ENCODE measurements around the gene MESP2.
"Not testable (repeated sequence)": the region's sequence is repeated elsewhere in the genome, so short reads cannot be mapped to it uniquely, and the experiment has no call there.

Gene MESP2

GRCh38 chr15:89785064-89785773 is 9.1 kb downstream of the MESP2 start:
- no peak for DNase-seq
- Histone ChIP-seq H3K27ac (ENCODE audit: insufficient read depth, low read length, poor library complexity, severe bottlenecking) (no peak overlapping the region), H3K9me3 (ENCODE audit: control insufficient read depth, low read length) (no peaks in the 10 kb centered on the region), H3K36me3 (ENCODE audit: control insufficient read depth, insufficient read depth, low read length) (no peaks in the 10 kb centered on the region), H3K4me3 (ENCODE audit: insufficient read depth, low read depth, low read length, poor library complexity, severe bottlenecking) (no peak overlapping the region), H3K27me3 (replicated peaks; ENCODE audit: control insufficient read depth, insufficient read depth, low read length, poor library complexity, severe bottlenecking) (no peaks in the 10 kb centered on the region), H3K4me1 (ENCODE audit: control insufficient read depth, insufficient read depth, low read length, poor library complexity, severe bottlenecking) (no peaks in the 10 kb centered on the region)

GRCh38 chr15:89785774-89786140 is 9.6 kb downstream of the MESP2 start:
- H3K36me3 ChIP-seq (ENCODE audit: control insufficient read depth, insufficient read depth, low read length), result no peaks in the 10 kb centered on the region

GRCh38 chr15:89787944-89788343 is 11.8 kb downstream of the MESP2 start:
- no peak overlapping the region for H3K4me3 ChIP-seq (ENCODE audit: insufficient read depth, low read depth, low read length, poor library complexity, severe bottlenecking)
- no peaks in the 10 kb centered on the region for H3K4me1 ChIP-seq (ENCODE audit: control insufficient read depth, insufficient read depth, low read length, poor library complexity, severe bottlenecking)
- DNase-seq, result no peak
- H3K27me3 ChIP-seq (replicated peaks; ENCODE audit: control insufficient read depth, insufficient read depth, low read length, poor library complexity, severe bottlenecking), result no peaks in the 10 kb centered on the region
- no peak overlapping the region for H3K27ac ChIP-seq (ENCODE audit: insufficient read depth, low read length, poor library complexity, severe bottlenecking)
- H3K36me3 ChIP-seq (ENCODE audit: control insufficient read depth, insufficient read depth, low read length), result no peaks in the 10 kb centered on the region
- H3K9me3 ChIP-seq (ENCODE audit: control insufficient read depth, low read length), result no peaks in the 10 kb centered on the region

More at GRCh38 chr15:89785774-89786140, 9.6 kb downstream of the MESP2 start:
- Histone ChIP-seq H3K27me3 (replicated peaks; ENCODE audit: control insufficient read depth, insufficient read depth, low read length, poor library complexity, severe bottlenecking) (no peaks in the 10 kb centered on the region), H3K27ac (ENCODE audit: insufficient read depth, low read length, poor library complexity, severe bottlenecking) (no peak overlapping the region), H3K4me3 (ENCODE audit: insufficient read depth, low read depth, low read length, poor library complexity, severe bottlenecking) (no peak overlapping the region), H3K4me1 (ENCODE audit: control insufficient read depth, insufficient read depth, low read length, poor library complexity, severe bottlenecking) (no peaks in the 10 kb centered on the region), H3K9me3 (ENCODE audit: control insufficient read depth, low read length) (no peaks in the 10 kb centered on the region)
- DNase-seq, result no peak

DNA sequence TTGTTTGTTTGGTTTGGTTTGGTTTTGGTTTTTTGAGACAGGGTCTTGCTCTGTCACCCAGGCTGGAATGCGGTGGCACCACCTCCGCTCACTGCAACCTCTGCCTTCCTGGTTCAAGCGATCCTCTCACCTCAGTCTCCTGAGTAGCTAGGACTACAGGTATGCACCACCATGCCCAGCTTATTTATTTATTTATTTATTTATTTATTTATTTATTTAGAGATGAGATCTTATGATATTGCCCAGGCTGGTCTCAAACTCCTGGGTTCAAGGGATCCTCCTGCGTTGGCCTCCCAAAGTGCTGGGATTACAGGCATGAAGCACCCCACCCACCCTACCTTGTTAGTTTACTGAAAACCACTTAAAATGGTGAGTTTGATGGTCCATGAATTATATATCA is 12.5 kb downstream of the MESP2 start:
- not testable (repeated sequence) for H3K27ac ChIP-seq (ENCODE audit: insufficient read depth, low read length, poor library complexity, severe bottlenecking); H3K27me3 ChIP-seq (replicated peaks; ENCODE audit: control insufficient read depth, insufficient read depth, low read length, poor library complexity, severe bottlenecking); H3K36me3 ChIP-seq (ENCODE audit: control insufficient read depth, insufficient read depth, low read length); DNase-seq; H3K4me1 ChIP-seq (ENCODE audit: control insufficient read depth, insufficient read depth, low read length, poor library complexity, severe bottlenecking); H3K4me3 ChIP-seq (ENCODE audit: insufficient read depth, low read depth, low read length, poor library complexity, severe bottlenecking); H3K9me3 ChIP-seq (ENCODE audit: control insufficient read depth, low read length)

GRCh38 chr15:89790206-89790605 is 14.1 kb downstream of the MESP2 start:
- no peaks in the 10 kb centered on the region for H3K27me3 ChIP-seq (replicated peaks; ENCODE audit: control insufficient read depth, insufficient read depth, low read length, poor library complexity, severe bottlenecking)
- H3K9me3 ChIP-seq (ENCODE audit: control insufficient read depth, low read length), result no peaks in the 10 kb centered on the region
- no peaks in the 10 kb centered on the region for H3K4me1 ChIP-seq (ENCODE audit: control insufficient read depth, insufficient read depth, low read length, poor library complexity, severe bottlenecking)
- H3K27ac ChIP-seq (ENCODE audit: insufficient read depth, low read length, poor library complexity, severe bottlenecking), result no peak overlapping the region
- no peak for DNase-seq
- H3K4me3 ChIP-seq (ENCODE audit: insufficient read depth, low read depth, low read length, poor library complexity, severe bottlenecking), result no peak overlapping the region
- no peaks in the 10 kb centered on the region for H3K36me3 ChIP-seq (ENCODE audit: control insufficient read depth, insufficient read depth, low read length)

DNA sequence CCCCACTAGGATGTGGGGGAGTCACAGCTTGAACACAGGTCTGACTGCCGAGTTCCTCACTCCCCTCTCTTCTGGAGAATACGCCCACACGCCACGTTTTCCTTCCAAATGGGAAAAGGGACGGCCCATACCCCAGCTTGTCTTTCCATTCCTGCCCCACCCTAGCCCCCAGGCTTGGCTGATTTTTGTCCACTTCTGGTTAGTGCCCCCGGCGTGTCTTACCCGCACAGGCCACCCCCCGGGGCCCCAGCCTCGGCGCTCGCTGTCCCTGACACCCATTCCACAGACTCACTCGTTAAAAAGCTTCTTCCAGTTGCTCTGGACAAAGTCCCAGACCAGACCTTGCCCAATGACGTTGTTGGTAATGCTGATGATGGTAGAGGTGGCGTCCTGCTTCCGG is 14.5 kb downstream of the MESP2 start:
- DNase-seq, result no peak
- Histone ChIP-seq H3K36me3 (ENCODE audit: control insufficient read depth, insufficient read depth, low read length) (no peaks in the 10 kb centered on the region), H3K27ac (ENCODE audit: insufficient read depth, low read length, poor library complexity, severe bottlenecking) (no peak overlapping the region), H3K4me3 (ENCODE audit: insufficient read depth, low read depth, low read length, poor library complexity, severe bottlenecking) (no peak overlapping the region), H3K27me3 (replicated peaks; ENCODE audit: control insufficient read depth, insufficient read depth, low read length, poor library complexity, severe bottlenecking) (no peaks in the 10 kb centered on the region), H3K4me1 (ENCODE audit: control insufficient read depth, insufficient read depth, low read length, poor library complexity, severe bottlenecking) (no peaks in the 10 kb centered on the region), H3K9me3 (ENCODE audit: control insufficient read depth, low read length) (no peaks in the 10 kb centered on the region)

DNA sequence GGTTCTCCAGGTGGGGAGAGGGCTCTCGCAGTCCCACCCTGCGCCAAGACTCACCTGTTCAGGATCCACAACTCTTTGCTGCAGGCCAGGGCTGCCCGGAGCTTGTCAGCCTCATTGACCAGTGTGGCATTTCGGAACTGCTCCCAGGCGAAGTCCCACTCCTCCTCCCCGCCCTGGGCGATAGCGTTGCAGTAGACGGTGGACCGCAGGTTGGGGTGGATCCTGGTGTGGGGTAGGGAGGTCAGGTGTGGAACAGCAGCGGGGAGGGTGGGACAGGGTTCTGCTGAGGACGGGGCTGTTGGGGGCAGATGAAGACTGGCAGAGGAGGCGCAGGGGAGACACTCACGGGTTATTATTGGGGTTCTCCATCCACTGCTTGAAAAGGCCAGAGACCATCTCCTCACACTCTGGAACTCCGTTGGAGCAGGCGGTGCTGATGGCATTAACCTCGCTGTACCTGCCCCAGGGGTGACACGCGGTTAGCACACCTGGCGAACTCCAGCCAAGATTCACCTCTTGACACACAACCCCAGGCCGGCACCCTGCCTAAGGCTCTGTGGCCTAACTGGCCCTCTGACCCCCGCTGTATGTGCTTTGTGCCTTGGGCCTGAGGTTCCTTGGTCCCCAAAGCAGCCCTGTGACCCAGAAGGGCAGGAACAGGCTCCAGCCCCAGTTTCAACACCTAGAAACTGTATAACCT is 16.1 kb downstream of the MESP2 start:
- Histone ChIP-seq H3K36me3 (ENCODE audit: control insufficient read depth, insufficient read depth, low read length) (no peaks in the 10 kb centered on the region), H3K9me3 (ENCODE audit: control insufficient read depth, low read length) (no peaks in the 10 kb centered on the region), H3K4me1 (ENCODE audit: control insufficient read depth, insufficient read depth, low read length, poor library complexity, severe bottlenecking) (no peaks in the 10 kb centered on the region), H3K27me3 (replicated peaks; ENCODE audit: control insufficient read depth, insufficient read depth, low read length, poor library complexity, severe bottlenecking) (no peaks in the 10 kb centered on the region), H3K27ac (ENCODE audit: insufficient read depth, low read length, poor library complexity, severe bottlenecking) (no peak overlapping the region), H3K4me3 (ENCODE audit: insufficient read depth, low read depth, low read length, poor library complexity, severe bottlenecking) (no peak overlapping the region)
- DNase-seq, result no peak

DNA sequence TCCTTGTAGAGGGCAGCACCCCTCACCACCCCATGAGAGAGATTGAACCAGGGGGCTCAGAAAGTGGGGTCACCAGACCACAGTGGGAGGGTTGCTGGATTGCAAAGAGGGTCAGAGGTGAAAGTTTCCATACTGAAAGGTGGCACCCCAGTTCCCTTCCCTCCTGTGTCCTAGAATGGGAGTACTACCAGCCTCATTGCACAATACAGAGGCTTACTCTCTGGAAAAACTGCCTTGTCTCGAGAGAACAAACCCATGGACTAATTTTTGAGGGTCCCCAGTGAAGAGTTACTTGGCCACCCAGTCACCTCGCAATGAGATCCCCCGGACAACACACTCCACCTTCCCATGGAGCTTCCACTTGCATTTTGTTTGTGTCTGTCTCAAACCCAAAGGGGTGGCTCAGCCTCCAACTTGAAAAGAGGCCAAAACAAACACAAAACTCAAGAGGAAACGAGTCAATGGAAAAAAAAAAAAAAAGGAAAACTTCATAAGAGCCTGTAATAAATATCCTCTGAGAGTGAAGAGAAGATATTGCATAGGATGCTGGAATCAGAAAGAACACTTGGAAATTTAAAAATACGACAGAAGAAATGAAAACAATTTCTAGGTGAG is 18.6 kb downstream of the MESP2 start:
- H3K27me3 ChIP-seq (replicated peaks; ENCODE audit: control insufficient read depth, insufficient read depth, low read length, poor library complexity, severe bottlenecking), result no peaks in the 10 kb centered on the region
- no peaks in the 10 kb centered on the region for H3K36me3 ChIP-seq (ENCODE audit: control insufficient read depth, insufficient read depth, low read length)
- DNase-seq, result no peak
- no peak overlapping the region for H3K27ac ChIP-seq (ENCODE audit: insufficient read depth, low read length, poor library complexity, severe bottlenecking)
- H3K4me1 ChIP-seq (ENCODE audit: control insufficient read depth, insufficient read depth, low read length, poor library complexity, severe bottlenecking), result no peaks in the 10 kb centered on the region
- H3K9me3 ChIP-seq (ENCODE audit: control insufficient read depth, low read length), result no peaks in the 10 kb centered on the region
- H3K4me3 ChIP-seq (ENCODE audit: insufficient read depth, low read depth, low read length, poor library complexity, severe bottlenecking), result no peak overlapping the region

DNA sequence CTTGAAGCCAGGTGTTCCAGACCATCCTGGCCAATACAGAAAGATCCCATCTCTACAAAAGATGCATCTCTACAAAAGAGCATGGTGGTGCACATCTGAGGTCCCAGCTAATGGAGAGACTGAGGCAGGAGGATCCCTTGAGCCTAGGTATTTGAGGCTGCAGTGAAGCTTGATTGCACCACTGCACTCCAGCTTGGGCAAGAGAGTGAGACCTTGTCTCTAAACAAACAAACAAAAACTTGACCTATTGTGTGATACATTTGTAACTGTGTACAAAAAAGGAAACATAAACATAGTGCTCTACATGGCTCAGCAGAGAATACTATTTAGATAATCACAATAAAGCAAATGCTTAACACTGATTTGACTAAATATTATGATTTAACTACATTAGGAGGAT is 19.9 kb downstream of the MESP2 start:
- Histone ChIP-seq H3K27me3 (replicated peaks; ENCODE audit: control insufficient read depth, insufficient read depth, low read length, poor library complexity, severe bottlenecking) (no peaks in the 10 kb centered on the region), H3K9me3 (ENCODE audit: control insufficient read depth, low read length) (no peaks in the 10 kb centered on the region), H3K27ac (ENCODE audit: insufficient read depth, low read length, poor library complexity, severe bottlenecking) (no peak overlapping the region), H3K4me1 (ENCODE audit: control insufficient read depth, insufficient read depth, low read length, poor library complexity, severe bottlenecking) (no peaks in the 10 kb centered on the region), H3K4me3 (ENCODE audit: insufficient read depth, low read depth, low read length, poor library complexity, severe bottlenecking) (no peak overlapping the region), H3K36me3 (ENCODE audit: control insufficient read depth, insufficient read depth, low read length) (no peaks in the 10 kb centered on the region)
- no peak for DNase-seq

DNA sequence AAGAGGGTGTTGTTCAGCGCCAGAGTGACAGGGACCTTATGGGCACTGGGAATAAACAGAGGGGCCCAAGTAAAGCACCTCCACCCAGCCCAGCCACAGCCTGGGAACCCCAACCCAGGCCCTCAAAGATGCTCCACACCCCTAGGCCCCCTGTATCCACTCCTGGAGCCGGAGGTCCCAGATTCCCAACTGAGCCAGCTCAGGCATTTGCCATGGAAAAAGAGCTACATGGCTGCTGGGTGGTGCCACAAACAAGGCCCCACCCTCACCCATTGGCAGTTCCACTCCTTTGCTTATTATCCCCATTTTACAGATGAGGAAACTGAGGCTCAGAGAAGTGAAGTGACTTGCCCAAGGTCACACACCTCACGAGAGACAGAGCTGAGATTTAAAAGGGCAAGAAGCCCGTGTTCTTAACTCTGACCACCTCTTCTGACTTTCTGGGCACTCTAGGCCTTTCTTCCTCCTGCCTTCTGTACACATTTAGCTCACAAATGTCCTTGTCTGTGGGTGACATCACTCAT is 21.6 kb downstream of the MESP2 start:
- Histone ChIP-seq H3K36me3 (ENCODE audit: control insufficient read depth, insufficient read depth, low read length) (no peaks in the 10 kb centered on the region), H3K4me1 (ENCODE audit: control insufficient read depth, insufficient read depth, low read length, poor library complexity, severe bottlenecking) (no peaks in the 10 kb centered on the region), H3K27ac (ENCODE audit: insufficient read depth, low read length, poor library complexity, severe bottlenecking) (no peak overlapping the region), H3K4me3 (ENCODE audit: insufficient read depth, low read depth, low read length, poor library complexity, severe bottlenecking) (no peak overlapping the region), H3K27me3 (replicated peaks; ENCODE audit: control insufficient read depth, insufficient read depth, low read length, poor library complexity, severe bottlenecking) (no peaks in the 10 kb centered on the region), H3K9me3 (ENCODE audit: control insufficient read depth, low read length) (no peaks in the 10 kb centered on the region)
- no peak for DNase-seq

All from effector memory CD4-positive, alpha-beta T cell (primary cell).